OCI-LY3 (cell line): ENCODE results near the gene TMEM150C.

Experiments
- CTCF ChIP-seq: fragments of 200-600, 300-600 bp; sonication (generic); IDR thresholded peaks from 2 replicates; pipeline ENCODE4 v1.5.1; 2014; ENCODE audit warnings: antibody characterized with exemption, low read length, low read depth
- EZH2phosphoT487 ChIP-seq: fragments of 200-600 bp; shearing (Covaris generic); IDR thresholded peaks from 2 replicates; pipeline ENCODE4 v1.6.1; 2018; ENCODE audit warnings: antibody characterized with exemption, mixed run types, low read depth

GRCh38 chr4:82593411-82593810 lies 31.6 kb upstream of the TMEM150C start:
- TF ChIP-seq EZH2phosphoT487 (no peak), CTCF (no peak)
